ENCODE measurements around the gene SLC30A5.
"Not testable (repeated sequence)": the region's sequence is repeated elsewhere in the genome, so short reads cannot be mapped to it uniquely, and the experiment has no call there.

SLC30A5 gene

GRCh38 chr5:69084195-69084594, 9.6 kb upstream of the SLC30A5 start:
- H3K4me3 ChIP-seq (ENCODE audit: low read depth, low read length), result no peak overlapping the region
- DNase-seq (ENCODE audit: low read depth), result no peak
- TF ChIP-seq, protein P1, sequence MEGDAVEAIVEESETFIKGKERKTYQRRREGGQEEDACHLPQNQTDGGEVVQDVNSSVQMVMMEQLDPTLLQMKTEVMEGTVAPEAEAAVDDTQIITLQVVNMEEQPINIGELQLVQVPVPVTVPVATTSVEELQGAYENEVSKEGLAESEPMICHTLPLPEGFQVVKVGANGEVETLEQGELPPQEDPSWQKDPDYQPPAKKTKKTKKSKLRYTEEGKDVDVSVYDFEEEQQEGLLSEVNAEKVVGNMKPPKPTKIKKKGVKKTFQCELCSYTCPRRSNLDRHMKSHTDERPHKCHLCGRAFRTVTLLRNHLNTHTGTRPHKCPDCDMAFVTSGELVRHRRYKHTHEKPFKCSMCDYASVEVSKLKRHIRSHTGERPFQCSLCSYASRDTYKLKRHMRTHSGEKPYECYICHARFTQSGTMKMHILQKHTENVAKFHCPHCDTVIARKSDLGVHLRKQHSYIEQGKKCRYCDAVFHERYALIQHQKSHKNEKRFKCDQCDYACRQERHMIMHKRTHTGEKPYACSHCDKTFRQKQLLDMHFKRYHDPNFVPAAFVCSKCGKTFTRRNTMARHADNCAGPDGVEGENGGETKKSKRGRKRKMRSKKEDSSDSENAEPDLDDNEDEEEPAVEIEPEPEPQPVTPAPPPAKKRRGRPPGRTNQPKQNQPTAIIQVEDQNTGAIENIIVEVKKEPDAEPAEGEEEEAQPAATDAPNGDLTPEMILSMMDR (IDR thresholded peaks at IDR 0.05; ENCODE audit: insufficient read depth, low read depth, low read length, missing control alignments), result no peak

DNA sequence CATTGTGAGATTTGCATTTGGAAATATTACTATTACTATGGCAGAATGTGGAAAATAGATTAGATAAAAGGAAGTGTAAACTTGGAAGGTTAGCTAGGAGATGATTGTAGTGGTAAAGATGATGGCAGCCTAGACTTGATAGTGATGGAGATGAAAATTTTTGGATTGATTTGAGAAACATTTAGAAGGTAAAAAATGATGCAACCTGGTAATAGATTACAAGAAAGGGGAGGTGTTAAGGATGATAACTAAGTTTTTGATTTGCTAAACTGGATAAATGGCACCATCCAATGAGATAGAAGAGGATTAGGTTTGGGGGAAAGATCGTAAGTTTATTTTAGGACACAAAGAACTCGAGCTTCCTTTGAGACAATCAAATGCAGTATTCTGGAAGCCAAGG, 8.9 kb upstream of the SLC30A5 start:
- no peak overlapping the region for H3K4me3 ChIP-seq (ENCODE audit: low read depth, low read length)
- TF ChIP-seq, protein P1 (IDR thresholded peaks at IDR 0.05; ENCODE audit: insufficient read depth, low read depth, low read length, missing control alignments), result no peak
- DNase-seq (ENCODE audit: low read depth), result no peak

GRCh38 chr5:69086206-69086605, 7.6 kb upstream of the SLC30A5 start:
- no peak for DNase-seq (ENCODE audit: low read depth)

GRCh38 chr5:69088006-69088405, 5.8 kb upstream of the SLC30A5 start:
- not testable (repeated sequence) for H3K4me3 ChIP-seq (ENCODE audit: low read depth, low read length); DNase-seq (ENCODE audit: low read depth)

More at GRCh38 chr5:69086206-69086605, 7.6 kb upstream of the SLC30A5 start:
- TF ChIP-seq, protein P1 (IDR thresholded peaks at IDR 0.05; ENCODE audit: insufficient read depth, low read depth, low read length, missing control alignments), result no peak
- H3K4me3 ChIP-seq (ENCODE audit: low read depth, low read length), result no peak overlapping the region

GRCh38 chr5:69090158-69090557, 3.7 kb upstream of the SLC30A5 start:
- TF ChIP-seq, protein P1 (IDR thresholded peaks at IDR 0.05; ENCODE audit: insufficient read depth, low read depth, low read length, missing control alignments), result no peak
- DNase-seq (ENCODE audit: low read depth), result no peak
- H3K4me3 ChIP-seq (ENCODE audit: low read depth, low read length), result no peak overlapping the region

DNA sequence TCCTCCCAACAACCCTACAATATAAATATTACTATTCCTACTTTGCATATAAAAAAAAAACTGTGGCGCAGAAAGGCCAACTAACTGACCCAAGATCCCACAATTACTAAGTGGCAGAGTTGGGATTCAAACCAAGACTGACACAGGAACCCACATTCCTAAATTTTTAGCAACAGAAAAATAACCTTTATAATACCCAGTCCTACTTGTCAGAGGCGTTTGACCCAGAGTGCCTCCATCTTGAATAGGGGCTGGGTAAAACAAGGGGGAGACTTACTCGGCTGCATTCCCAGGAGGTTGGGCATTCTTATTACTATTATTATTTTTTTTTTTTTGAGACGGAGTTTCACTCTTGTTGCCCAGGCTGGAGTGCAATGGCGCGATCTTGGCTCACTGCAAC, 2.0 kb upstream of the SLC30A5 start:
- TF ChIP-seq, protein P1 (IDR thresholded peaks at IDR 0.05; ENCODE audit: insufficient read depth, low read depth, low read length, missing control alignments), result no peak
- no peak for DNase-seq (ENCODE audit: low read depth)
- H3K4me3 ChIP-seq (ENCODE audit: low read depth, low read length), result no peak overlapping the region

DNA sequence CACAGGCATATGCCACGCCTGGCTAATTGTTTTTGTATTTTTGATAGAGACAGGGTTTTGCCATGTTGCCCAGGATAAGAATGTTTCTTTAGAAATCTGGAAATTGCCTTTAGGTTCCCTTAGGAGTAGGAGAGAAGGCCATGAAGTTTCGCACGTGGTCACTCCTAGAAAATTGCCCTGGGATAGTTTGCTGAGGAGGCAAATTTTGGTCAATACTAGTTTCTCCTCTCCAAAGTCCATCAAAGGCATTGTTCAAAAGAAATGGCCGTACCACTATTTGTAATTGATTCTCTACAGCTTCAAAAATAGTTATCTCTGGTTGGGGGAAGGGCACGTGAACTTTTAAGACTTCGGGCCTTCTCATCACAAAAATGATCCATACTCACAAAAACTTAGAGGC, 845 bp upstream of the SLC30A5 start:
- TF ChIP-seq, protein P1 (IDR thresholded peaks at IDR 0.05; ENCODE audit: insufficient read depth, low read depth, low read length, missing control alignments), result no peak
- H3K4me3 ChIP-seq (ENCODE audit: low read depth, low read length), result no peak overlapping the region
- no peak for DNase-seq (ENCODE audit: low read depth)

All from GM12865 (cell line).